Measurements from ENCODE around the gene PFKFB3.

PFKFB3 gene

GRCh38 chr10:6218692-6219493 is 16.2 kb downstream of the PFKFB3 start:
- no peak overlapping the region for H3K27ac Mint-ChIP-seq
- no peaks in the 10 kb centered on the region for H3K4me1 Mint-ChIP-seq
- H3K4me3 Mint-ChIP-seq, result no peak overlapping the region
- H3K27me3 Mint-ChIP-seq, result no peaks in the 10 kb centered on the region
- no peaks in the 10 kb centered on the region for H3K9me3 Mint-ChIP-seq
- H3K36me3 Mint-ChIP-seq, result peaks cover 11% of the 10 kb centered on the region

GRCh38 chr10:6219494-6219836 is 16.7 kb downstream of the PFKFB3 start:
- Mint-ChIP-seq H3K9me3 (no peaks in the 10 kb centered on the region), H3K4me3 (no peak overlapping the region), H3K27ac (no peak overlapping the region), H3K27me3 (no peaks in the 10 kb centered on the region), H3K4me1 (no peaks in the 10 kb centered on the region), H3K36me3 (peaks cover 12% of the 10 kb centered on the region)

GRCh38 chr10:6220418-6221191 is 17.9 kb downstream of the PFKFB3 start:
- Mint-ChIP-seq H3K4me3 (no peak overlapping the region), H3K4me1 (no peaks in the 10 kb centered on the region), H3K27ac (no peak overlapping the region), H3K36me3 (peaks cover 12% of the 10 kb centered on the region), H3K27me3 (no peaks in the 10 kb centered on the region), H3K9me3 (no peaks in the 10 kb centered on the region)

- no peaks in the 10 kb centered on the region for H3K27me3 Mint-ChIP-seq
- H3K4me3 Mint-ChIP-seq, result no peak overlapping the region
- H3K9me3 Mint-ChIP-seq, result no peaks in the 10 kb centered on the region
- no peak overlapping the region for H3K27ac Mint-ChIP-seq
- H3K36me3 Mint-ChIP-seq, result peaks cover 14% of the 10 kb centered on the region
- no peaks in the 10 kb centered on the region for H3K4me1 Mint-ChIP-seq
Observed at GRCh38 chr10:6221192-6221940, 18.6 kb downstream of the PFKFB3 start.

- H3K27ac Mint-ChIP-seq, result no peak overlapping the region
- no peak overlapping the region for H3K4me3 Mint-ChIP-seq
- no peaks in the 10 kb centered on the region for H3K4me1 Mint-ChIP-seq
- H3K9me3 Mint-ChIP-seq, result no peaks in the 10 kb centered on the region
- no peaks in the 10 kb centered on the region for H3K27me3 Mint-ChIP-seq
- peaks cover 11% of the 10 kb centered on the region for H3K36me3 Mint-ChIP-seq
Observed at GRCh38 chr10:6221971-6222751, 19.4 kb downstream of the PFKFB3 start.

GRCh38 chr10:6222755-6223154 is 20.0 kb downstream of the PFKFB3 start:
- no peaks in the 10 kb centered on the region for H3K9me3 Mint-ChIP-seq
- H3K27ac Mint-ChIP-seq, result no peak overlapping the region
- H3K4me3 Mint-ChIP-seq, result no peak overlapping the region
- no peaks in the 10 kb centered on the region for H3K27me3 Mint-ChIP-seq
- H3K4me1 Mint-ChIP-seq, result no peaks in the 10 kb centered on the region
- peaks cover 11% of the 10 kb centered on the region for H3K36me3 Mint-ChIP-seq

GRCh38 chr10:6223981-6224380 is 21.2 kb downstream of the PFKFB3 start:
- Mint-ChIP-seq H3K4me3 (no peak overlapping the region), H3K36me3 (peaks cover 11% of the 10 kb centered on the region), H3K27ac (peak overlapping the region; percentile 35), H3K9me3 (no peaks in the 10 kb centered on the region), H3K27me3 (no peaks in the 10 kb centered on the region), H3K4me1 (peaks cover 5% of the 10 kb centered on the region)

- Mint-ChIP-seq H3K36me3 (peaks cover 11% of the 10 kb centered on the region), H3K27ac (no peak overlapping the region)
Observed at GRCh38 chr10:6224781-6225180, 22.0 kb downstream of the PFKFB3 start.

GRCh38 chr10:6225263-6225814 is 22.6 kb downstream of the PFKFB3 start:
- H3K36me3 Mint-ChIP-seq, result peaks cover 10% of the 10 kb centered on the region
- peaks cover 5% of the 10 kb centered on the region for H3K4me1 Mint-ChIP-seq
- no peaks in the 10 kb centered on the region for H3K27me3 Mint-ChIP-seq
- no peak overlapping the region for H3K4me3 Mint-ChIP-seq
- no peaks in the 10 kb centered on the region for H3K9me3 Mint-ChIP-seq
- H3K27ac Mint-ChIP-seq, result no peak overlapping the region

More at GRCh38 chr10:6224781-6225180, 22.0 kb downstream of the PFKFB3 start:
- Mint-ChIP-seq H3K4me3 (no peak overlapping the region), H3K4me1 (peaks cover 5% of the 10 kb centered on the region), H3K27me3 (no peaks in the 10 kb centered on the region), H3K9me3 (no peaks in the 10 kb centered on the region)

GRCh38 chr10:6226216-6226615 is 23.5 kb downstream of the PFKFB3 start:
- Mint-ChIP-seq H3K27ac (no peak overlapping the region), H3K36me3 (peaks cover 6% of the 10 kb centered on the region)

GRCh38 chr10:6227346-6227745 is 24.6 kb downstream of the PFKFB3 start:
- no peak overlapping the region for H3K27ac Mint-ChIP-seq

More at GRCh38 chr10:6226216-6226615, 23.5 kb downstream of the PFKFB3 start:
- Mint-ChIP-seq H3K27me3 (no peaks in the 10 kb centered on the region), H3K9me3 (no peaks in the 10 kb centered on the region), H3K4me3 (no peak overlapping the region), H3K4me1 (peaks cover 5% of the 10 kb centered on the region)

GRCh38 chr10:6228010-6228511 is 25.3 kb downstream of the PFKFB3 start:
- Mint-ChIP-seq H3K27ac (no peak overlapping the region), H3K27me3 (no peaks in the 10 kb centered on the region)

More at GRCh38 chr10:6227346-6227745, 24.6 kb downstream of the PFKFB3 start:
- no peaks in the 10 kb centered on the region for H3K9me3 Mint-ChIP-seq
- peaks cover 5% of the 10 kb centered on the region for H3K4me1 Mint-ChIP-seq
- H3K36me3 Mint-ChIP-seq, result peaks cover 6% of the 10 kb centered on the region
- no peak overlapping the region for H3K4me3 Mint-ChIP-seq
- H3K27me3 Mint-ChIP-seq, result no peaks in the 10 kb centered on the region

GRCh38 chr10:6228647-6229046 is 25.9 kb downstream of the PFKFB3 start:
- Mint-ChIP-seq H3K36me3 (peaks cover 7% of the 10 kb centered on the region), H3K27me3 (no peaks in the 10 kb centered on the region), H3K4me1 (peaks cover 5% of the 10 kb centered on the region), H3K4me3 (no peak overlapping the region), H3K27ac (no peak overlapping the region), H3K9me3 (no peaks in the 10 kb centered on the region)

More at GRCh38 chr10:6228010-6228511, 25.3 kb downstream of the PFKFB3 start:
- no peak overlapping the region for H3K4me3 Mint-ChIP-seq
- H3K4me1 Mint-ChIP-seq, result peaks cover 5% of the 10 kb centered on the region
- H3K9me3 Mint-ChIP-seq, result no peaks in the 10 kb centered on the region
- H3K36me3 Mint-ChIP-seq, result peaks cover 6% of the 10 kb centered on the region

- Mint-ChIP-seq H3K9me3 (no peaks in the 10 kb centered on the region), H3K4me3 (no peak overlapping the region), H3K36me3 (peaks cover 6% of the 10 kb centered on the region), H3K27me3 (no peaks in the 10 kb centered on the region), H3K4me1 (peaks cover 5% of the 10 kb centered on the region), H3K27ac (no peak overlapping the region)
Observed at GRCh38 chr10:6229290-6229689, 26.6 kb downstream of the PFKFB3 start.
